Liver (tissue), 9 donors: Measurements from ENCODE around the gene FIGLA. TPM values are rescaled to one million over a fixed set of nuclear protein-coding genes. Genes with fewer than 3 reads are reported as not detected.

Experiments
- DNase-seq: peaks from one replicate; pipeline ENCODE4 v3.0.0-alpha.2; 2017; ENCODE audit warnings: low spot score
- H3K27ac ChIP-seq, 2 donors: one replicate each; pipeline ENCODE4 v1.7.0; 2013; ENCODE audit warnings: inconsistent platforms in 2 of 2, low read length in 2 of 2, control low read depth in 1 of 2, low read depth in 1 of 2, mild to moderate bottlenecking in 1 of 2
- H3K27me3 ChIP-seq, 4 donors: one replicate each; pipeline versions ENCODE4 v1.6.1 to v1.7.0; 2013; ENCODE audit warnings: low read length in 3 of 4, inconsistent platforms in 1 of 4, mild to moderate bottlenecking in 1 of 4, moderate library complexity in 1 of 4; ENCODE audit not compliant: control insufficient read depth in 4 of 4, insufficient read depth in 4 of 4
- H3K36me3 ChIP-seq, 4 donors: one replicate each; pipeline versions ENCODE4 v1.6.1 to v1.7.0; 2013; ENCODE audit warnings: low read length in 3 of 4, mild to moderate bottlenecking in 3 of 4, low read depth in 1 of 4, moderate library complexity in 1 of 4; ENCODE audit not compliant: control insufficient read depth in 4 of 4, insufficient read depth in 3 of 4
- H3K4me1 ChIP-seq, 4 donors: one replicate each; pipeline versions ENCODE4 v1.6.1 to v1.7.0; 2013; ENCODE audit warnings: low read length in 3 of 4, mild to moderate bottlenecking in 3 of 4, moderate library complexity in 1 of 4; ENCODE audit not compliant: control insufficient read depth in 4 of 4, insufficient read depth in 4 of 4
- H3K4me3 ChIP-seq, 3 donors: one replicate each; pipeline versions ENCODE4 v1.6.1 to v1.7.0; 2013; ENCODE audit warnings: low read length in 3 of 3, control low read depth in 1 of 3, low read depth in 1 of 3, mild to moderate bottlenecking in 1 of 3
- H3K9ac ChIP-seq, 2 donors: one replicate each; pipeline ENCODE4 v1.7.0; 2013; ENCODE audit warnings: low read length in 2 of 2, mild to moderate bottlenecking in 2 of 2, moderate library complexity in 2 of 2, control low read depth in 1 of 2, low read depth in 1 of 2
- H3K9me3 ChIP-seq, 4 donors: one replicate each; pipeline versions ENCODE4 v1.6.1 to v1.7.0; 2013; ENCODE audit warnings: low read length in 3 of 4; ENCODE audit not compliant: control insufficient read depth in 4 of 4
- EGR1 ChIP-seq, 2 donors: IDR thresholded peaks; 2 replicates each; pipeline ENCODE4 v1.6.1; 2016 to 2018; ENCODE audit warnings: antibody characterized with exemption in 2 of 2, low read depth in 2 of 2
- FOXA1 ChIP-seq: IDR thresholded peaks from 2 replicates; pipeline ENCODE4 v1.6.1; 2016; ENCODE audit warnings: antibody characterized with exemption
- FOXA2 ChIP-seq: IDR thresholded peaks from 2 replicates; pipeline ENCODE4 v1.6.1; 2016; ENCODE audit warnings: antibody characterized with exemption
- GABPA ChIP-seq, 2 donors: IDR thresholded peaks in 1 of 2; conservative IDR thresholded peaks in 1 of 2; 2 replicates each; pipeline ENCODE4 v1.6.1; 2016; ENCODE audit warnings: antibody characterized with exemption in 2 of 2, mild to moderate bottlenecking in 1 of 2, moderate library complexity in 1 of 2
- HNF4A ChIP-seq, 2 donors: conservative IDR thresholded peaks; 2 replicates each; pipeline ENCODE4 v1.6.1; 2016; ENCODE audit warnings: antibody characterized with exemption in 2 of 2, mild to moderate bottlenecking in 2 of 2
- HNF4G ChIP-seq: IDR thresholded peaks from 2 replicates; pipeline ENCODE4 v1.6.1; 2016; ENCODE audit warnings: antibody characterized with exemption
- JUND ChIP-seq, 2 donors: IDR thresholded peaks; 2 replicates each; pipeline ENCODE4 v1.6.1; 2016; ENCODE audit warnings: antibody characterized with exemption in 2 of 2
- MAX ChIP-seq: IDR thresholded peaks from 2 replicates; pipeline ENCODE4 v1.6.1; 2016; ENCODE audit warnings: antibody characterized with exemption
- NR2F2 ChIP-seq: IDR thresholded peaks from 2 replicates; pipeline ENCODE4 v1.6.1; 2016; ENCODE audit warnings: antibody characterized with exemption
- RAD21 ChIP-seq, 2 donors: IDR thresholded peaks; 2 replicates each; pipeline ENCODE4 v1.6.1; 2016; ENCODE audit warnings: antibody characterized with exemption in 2 of 2, mild to moderate bottlenecking in 2 of 2
- RXRA ChIP-seq, 2 donors: IDR thresholded peaks; 2 replicates each; pipeline ENCODE4 v1.6.1; 2017 to 2018; ENCODE audit warnings: antibody characterized with exemption in 2 of 2, mild to moderate bottlenecking in 1 of 2
- SP1 ChIP-seq: IDR thresholded peaks from 2 replicates; pipeline ENCODE4 v1.6.1; 2018; ENCODE audit warnings: antibody characterized with exemption, mild to moderate bottlenecking
- TAF1 ChIP-seq: conservative IDR thresholded peaks from 2 replicates; pipeline ENCODE4 v1.6.1; 2016; ENCODE audit warnings: antibody characterized with exemption, mild to moderate bottlenecking
- YY1 ChIP-seq: IDR thresholded peaks from 2 replicates; pipeline ENCODE4 v1.6.1; 2016; ENCODE audit warnings: antibody characterized with exemption, mild to moderate bottlenecking
- WGBS: extraction: QIAGEN DNeasy Blood & Tissue Kit; methylation state at CpG from one replicate; pipeline ENCODE4 v1.1.7; 2013; 5-methylcytosine and 5-hydroxymethylcytosine counted together
- polyA plus RNA-seq, 2 donors: library from polyadenylated mRNA; stranded (reverse) in 1 of 2; unstranded in 1 of 2; fragments of 200-250 nt in 1 of 2; fragments of >200 nt in 1 of 2; fragmentation: Nextera tagmentation in 1 of 2; extraction: Ambion mirVana in 1 of 2; gene quantifications; one replicate each; pipeline versions ENCODE4 v1.2.1 to v1.2.3, GENCODE V29; 2013 to 2015
- total RNA-seq, 2 donors: library from RNA; depleted of rRNA; stranded (reverse); fragments of >200 nt; gene quantifications; one replicate each; pipeline ENCODE4 v1.2.3, GENCODE V29; 2014
- TF ChIP-seq, protein P1 (sequence below): IDR thresholded peaks from 2 replicates; pipeline ENCODE4 v1.6.1; 2016; ENCODE audit warnings: antibody characterized with exemption
- TF ChIP-seq, protein P2 (sequence below): IDR thresholded peaks from 2 replicates; pipeline ENCODE4 v1.6.1; 2016; ENCODE audit warnings: antibody characterized with exemption, mild to moderate bottlenecking
- TF ChIP-seq, protein P3 (sequence below): IDR thresholded peaks from 2 replicates; pipeline ENCODE4 v1.6.1; 2016; ENCODE audit warnings: antibody characterized with exemption
- TF ChIP-seq, protein P4 (sequence below): fragments of 150-350 bp; IDR thresholded peaks from 2 replicates; pipeline ENCODE4 v1.5.1; 2017; ENCODE audit warnings: improper control_type of control experiment, low read depth, low read length; ENCODE audit not compliant: missing input control
- donor health status: healthy.
- donor health status: healthy.
- donor health status: healthy.
- donor health status: healthy.
- donor health status: healthy.

FIGLA gene
- total and polyA plus RNA-seq, 4 donors, result not detected

- TF ChIP-seq JUND (IDR thresholded peaks at IDR 0.05) (no peak), RAD21 (IDR thresholded peaks at IDR 0.05) (no peak), FOXA1 (no peak), TAF1 (no peak), NR2F2 (no peak), SP1 (no peak), HNF4A (conservative IDR thresholded peaks at IDR 0.05) (no peak), YY1 (no peak), FOXA2 (no peak), GABPA (IDR thresholded peaks at IDR 0.05 in 1 of 2, conservative IDR thresholded peaks at IDR 0.05 in 1 of 2) (no peak), RXRA (IDR thresholded peaks at IDR 0.05) (no peak), HNF4G (no peak), MAX (no peak), EGR1 (IDR thresholded peaks at IDR 0.05; ENCODE audit: low read depth in 2 of 2) (no peak)
- TF ChIP-seq, protein P1, sequence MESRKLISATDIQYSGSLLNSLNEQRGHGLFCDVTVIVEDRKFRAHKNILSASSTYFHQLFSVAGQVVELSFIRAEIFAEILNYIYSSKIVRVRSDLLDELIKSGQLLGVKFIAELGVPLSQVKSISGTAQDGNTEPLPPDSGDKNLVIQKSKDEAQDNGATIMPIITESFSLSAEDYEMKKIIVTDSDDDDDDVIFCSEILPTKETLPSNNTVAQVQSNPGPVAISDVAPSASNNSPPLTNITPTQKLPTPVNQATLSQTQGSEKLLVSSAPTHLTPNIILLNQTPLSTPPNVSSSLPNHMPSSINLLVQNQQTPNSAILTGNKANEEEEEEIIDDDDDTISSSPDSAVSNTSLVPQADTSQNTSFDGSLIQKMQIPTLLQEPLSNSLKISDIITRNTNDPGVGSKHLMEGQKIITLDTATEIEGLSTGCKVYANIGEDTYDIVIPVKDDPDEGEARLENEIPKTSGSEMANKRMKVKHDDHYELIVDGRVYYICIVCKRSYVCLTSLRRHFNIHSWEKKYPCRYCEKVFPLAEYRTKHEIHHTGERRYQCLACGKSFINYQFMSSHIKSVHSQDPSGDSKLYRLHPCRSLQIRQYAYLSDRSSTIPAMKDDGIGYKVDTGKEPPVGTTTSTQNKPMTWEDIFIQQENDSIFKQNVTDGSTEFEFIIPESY, result no peak
- TF ChIP-seq, protein P2, sequence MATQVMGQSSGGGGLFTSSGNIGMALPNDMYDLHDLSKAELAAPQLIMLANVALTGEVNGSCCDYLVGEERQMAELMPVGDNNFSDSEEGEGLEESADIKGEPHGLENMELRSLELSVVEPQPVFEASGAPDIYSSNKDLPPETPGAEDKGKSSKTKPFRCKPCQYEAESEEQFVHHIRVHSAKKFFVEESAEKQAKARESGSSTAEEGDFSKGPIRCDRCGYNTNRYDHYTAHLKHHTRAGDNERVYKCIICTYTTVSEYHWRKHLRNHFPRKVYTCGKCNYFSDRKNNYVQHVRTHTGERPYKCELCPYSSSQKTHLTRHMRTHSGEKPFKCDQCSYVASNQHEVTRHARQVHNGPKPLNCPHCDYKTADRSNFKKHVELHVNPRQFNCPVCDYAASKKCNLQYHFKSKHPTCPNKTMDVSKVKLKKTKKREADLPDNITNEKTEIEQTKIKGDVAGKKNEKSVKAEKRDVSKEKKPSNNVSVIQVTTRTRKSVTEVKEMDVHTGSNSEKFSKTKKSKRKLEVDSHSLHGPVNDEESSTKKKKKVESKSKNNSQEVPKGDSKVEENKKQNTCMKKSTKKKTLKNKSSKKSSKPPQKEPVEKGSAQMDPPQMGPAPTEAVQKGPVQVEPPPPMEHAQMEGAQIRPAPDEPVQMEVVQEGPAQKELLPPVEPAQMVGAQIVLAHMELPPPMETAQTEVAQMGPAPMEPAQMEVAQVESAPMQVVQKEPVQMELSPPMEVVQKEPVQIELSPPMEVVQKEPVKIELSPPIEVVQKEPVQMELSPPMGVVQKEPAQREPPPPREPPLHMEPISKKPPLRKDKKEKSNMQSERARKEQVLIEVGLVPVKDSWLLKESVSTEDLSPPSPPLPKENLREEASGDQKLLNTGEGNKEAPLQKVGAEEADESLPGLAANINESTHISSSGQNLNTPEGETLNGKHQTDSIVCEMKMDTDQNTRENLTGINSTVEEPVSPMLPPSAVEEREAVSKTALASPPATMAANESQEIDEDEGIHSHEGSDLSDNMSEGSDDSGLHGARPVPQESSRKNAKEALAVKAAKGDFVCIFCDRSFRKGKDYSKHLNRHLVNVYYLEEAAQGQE, result no peak
- TF ChIP-seq, protein P3, sequence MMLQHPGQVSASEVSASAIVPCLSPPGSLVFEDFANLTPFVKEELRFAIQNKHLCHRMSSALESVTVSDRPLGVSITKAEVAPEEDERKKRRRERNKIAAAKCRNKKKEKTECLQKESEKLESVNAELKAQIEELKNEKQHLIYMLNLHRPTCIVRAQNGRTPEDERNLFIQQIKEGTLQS, result no peak
- TF ChIP-seq, protein P4, sequence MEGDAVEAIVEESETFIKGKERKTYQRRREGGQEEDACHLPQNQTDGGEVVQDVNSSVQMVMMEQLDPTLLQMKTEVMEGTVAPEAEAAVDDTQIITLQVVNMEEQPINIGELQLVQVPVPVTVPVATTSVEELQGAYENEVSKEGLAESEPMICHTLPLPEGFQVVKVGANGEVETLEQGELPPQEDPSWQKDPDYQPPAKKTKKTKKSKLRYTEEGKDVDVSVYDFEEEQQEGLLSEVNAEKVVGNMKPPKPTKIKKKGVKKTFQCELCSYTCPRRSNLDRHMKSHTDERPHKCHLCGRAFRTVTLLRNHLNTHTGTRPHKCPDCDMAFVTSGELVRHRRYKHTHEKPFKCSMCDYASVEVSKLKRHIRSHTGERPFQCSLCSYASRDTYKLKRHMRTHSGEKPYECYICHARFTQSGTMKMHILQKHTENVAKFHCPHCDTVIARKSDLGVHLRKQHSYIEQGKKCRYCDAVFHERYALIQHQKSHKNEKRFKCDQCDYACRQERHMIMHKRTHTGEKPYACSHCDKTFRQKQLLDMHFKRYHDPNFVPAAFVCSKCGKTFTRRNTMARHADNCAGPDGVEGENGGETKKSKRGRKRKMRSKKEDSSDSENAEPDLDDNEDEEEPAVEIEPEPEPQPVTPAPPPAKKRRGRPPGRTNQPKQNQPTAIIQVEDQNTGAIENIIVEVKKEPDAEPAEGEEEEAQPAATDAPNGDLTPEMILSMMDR, result no peak
- 60% methylated on average over 4 of the region's 4 CpGs for WGBS
- Histone ChIP-seq H3K27me3 (no peaks in the 10 kb centered on the region), H3K9me3 (peaks cover 0 to 9% (median under 1%) of the 10 kb centered on the region in 4 donors), H3K4me1 (no peaks in the 10 kb centered on the region), H3K9ac (no peak overlapping the region), H3K4me3 (no peak overlapping the region), H3K36me3 (no peaks in the 10 kb centered on the region), H3K27ac (no peak overlapping the region)
- no peak for DNase-seq
Measured at GRCh38 chr2:70834881-70835280, 44.4 kb upstream of the FIGLA start.

GRCh38 chr2:70834106-70834505, 43.7 kb upstream of the FIGLA start:
- H3K9ac ChIP-seq, result no peak overlapping the region
- no peak for TF ChIP-seq NR2F2
- TF ChIP-seq, protein P3, result no peak
- no peaks in the 10 kb centered on the region for H3K36me3 ChIP-seq
- DNase-seq, result no peak
- WGBS, result 66% methylated on average over 2 of the region's 2 CpGs
- H3K27me3 ChIP-seq, result no peaks in the 10 kb centered on the region
- H3K4me1 ChIP-seq, result no peaks in the 10 kb centered on the region
- no peak overlapping the region for H3K4me3 ChIP-seq
- H3K27ac ChIP-seq, result no peak overlapping the region
- H3K9me3 ChIP-seq, result peaks cover 0 to 9% (median under 1%) of the 10 kb centered on the region in 4 donors
